Astrocyte of the hippocampus (primary cell): ENCODE data around the gene RELCH.

Experiments used
- DNase-seq: peaks from one replicate; pipeline ENCODE4 v3.0.0; 2011; ENCODE audit warnings: low read depth, low spot score

The RELCH gene

DNA sequence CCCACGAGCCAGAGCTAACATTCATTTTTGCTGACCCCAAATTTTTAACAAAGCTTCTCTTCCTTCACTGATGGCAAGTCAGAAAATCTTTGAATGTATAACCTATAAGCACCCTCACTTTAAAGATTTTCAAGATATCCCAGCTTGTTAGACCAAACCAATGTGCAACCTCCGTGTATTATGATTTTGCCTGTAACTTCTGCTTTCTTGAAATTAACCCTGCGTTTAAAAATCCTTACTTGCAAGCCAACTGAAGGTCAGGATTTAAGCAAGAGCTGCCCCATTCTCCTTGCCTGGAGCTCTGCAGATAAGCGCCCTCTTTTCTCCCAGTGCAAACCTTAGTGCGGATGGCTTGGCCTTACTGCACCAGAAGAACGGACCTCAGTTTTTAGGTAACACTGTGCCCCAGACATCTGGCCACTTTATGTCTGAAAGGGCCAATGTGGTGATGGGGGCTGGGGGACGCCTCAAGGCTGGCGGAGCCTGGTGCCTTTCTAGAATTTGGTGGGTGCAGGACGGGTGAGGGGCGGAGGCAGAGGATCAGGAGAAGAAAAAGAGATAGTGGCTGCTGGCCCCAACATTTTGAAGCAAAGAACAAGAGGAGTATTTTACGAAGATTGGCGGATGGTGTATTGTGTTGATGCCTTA, 137.2 kb downstream of the RELCH start:
- no peak for DNase-seq

DNA sequence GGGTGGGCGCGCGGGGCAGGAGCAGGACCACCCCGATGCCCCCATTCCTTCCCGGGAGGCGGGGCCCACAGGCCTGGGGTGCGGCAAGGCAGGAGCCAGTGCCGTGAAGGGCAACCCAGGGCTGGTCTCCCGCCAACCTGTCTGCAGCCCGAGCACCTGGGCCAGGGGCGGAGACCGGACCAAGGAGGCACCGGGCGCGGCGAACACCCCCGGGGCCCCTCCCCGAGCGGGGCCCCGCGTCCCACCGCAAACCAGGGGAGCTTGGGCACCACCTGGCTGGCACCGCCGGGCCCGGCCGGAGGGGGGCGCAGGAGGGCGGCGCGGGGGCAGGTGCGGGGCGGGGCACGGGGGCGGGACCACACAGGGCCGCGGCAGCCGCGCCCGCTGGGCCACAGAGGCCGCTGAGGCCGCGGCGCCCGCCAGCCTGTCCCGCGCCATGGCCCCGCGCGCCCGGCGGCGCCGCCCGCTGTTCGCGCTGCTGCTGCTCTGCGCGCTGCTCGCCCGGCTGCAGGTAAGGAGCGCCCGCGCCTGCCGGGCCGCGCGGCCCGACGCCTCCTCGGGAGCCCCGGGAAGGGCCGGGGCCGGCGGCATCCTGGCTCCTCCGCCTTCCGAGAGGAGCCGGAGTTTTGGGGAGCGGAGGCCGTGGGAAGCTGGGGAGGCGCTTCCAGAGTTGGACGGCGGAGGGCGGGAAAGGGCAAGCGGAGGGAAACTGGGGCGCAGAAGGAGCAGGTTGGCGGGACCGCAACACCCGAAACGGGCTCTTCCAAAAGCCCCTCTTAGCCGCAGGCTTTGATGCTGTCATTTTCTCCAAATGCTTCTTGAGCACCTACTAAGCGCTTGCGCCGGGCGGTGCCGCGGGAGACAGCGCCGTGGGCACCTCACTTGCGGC, 138.1 kb downstream of the RELCH start, which contains the start of gene TNFRSF11A:
TSS of gene TNFRSF11A (plus strand) at position 394 of the 889 bp plus-strand sequence. CDS start at position 437, 43 bp downstream.
- peak; percentile 56 for DNase-seq

DNA sequence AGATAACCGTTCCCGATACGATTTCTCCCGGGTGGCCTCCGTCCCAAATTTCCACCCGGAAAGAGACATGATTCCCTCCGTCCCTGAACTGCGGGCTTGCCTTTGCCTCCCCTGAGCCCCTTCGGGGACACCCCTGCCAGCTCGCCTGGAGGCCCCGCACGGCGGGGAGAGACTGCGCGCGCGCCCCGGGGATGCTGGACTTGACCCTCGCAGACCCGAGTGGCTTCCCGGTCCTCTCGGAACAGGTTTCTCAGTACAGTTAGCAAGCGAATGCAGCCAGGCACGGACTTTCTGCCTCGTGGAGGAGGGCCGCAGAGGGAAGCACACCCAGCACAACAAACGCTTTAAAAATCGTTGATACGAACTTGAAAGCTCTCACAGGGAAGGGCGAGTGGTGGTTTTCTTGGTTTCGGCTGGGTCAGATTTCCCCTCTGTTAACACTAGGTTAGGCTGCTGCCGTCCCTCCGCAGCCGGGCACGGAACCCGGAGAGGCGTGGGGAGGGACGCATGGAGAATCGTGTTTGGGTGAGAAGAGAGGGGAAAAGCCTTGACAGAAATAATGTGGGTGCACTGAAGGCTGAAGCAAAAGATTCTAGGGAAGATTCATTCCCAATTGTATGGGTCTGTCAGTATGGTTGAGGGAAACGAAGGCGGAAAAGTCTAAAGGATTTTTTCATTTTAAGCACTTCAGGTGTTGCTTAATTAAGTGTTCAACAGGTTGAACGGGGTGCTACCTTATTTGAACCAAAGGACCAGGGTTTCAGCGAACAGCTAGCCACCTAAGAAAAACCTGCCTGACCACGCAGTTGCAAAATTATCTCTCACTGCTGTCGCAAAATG, 139.0 kb downstream of the RELCH start:
- peak; percentile 52 for DNase-seq

DNA sequence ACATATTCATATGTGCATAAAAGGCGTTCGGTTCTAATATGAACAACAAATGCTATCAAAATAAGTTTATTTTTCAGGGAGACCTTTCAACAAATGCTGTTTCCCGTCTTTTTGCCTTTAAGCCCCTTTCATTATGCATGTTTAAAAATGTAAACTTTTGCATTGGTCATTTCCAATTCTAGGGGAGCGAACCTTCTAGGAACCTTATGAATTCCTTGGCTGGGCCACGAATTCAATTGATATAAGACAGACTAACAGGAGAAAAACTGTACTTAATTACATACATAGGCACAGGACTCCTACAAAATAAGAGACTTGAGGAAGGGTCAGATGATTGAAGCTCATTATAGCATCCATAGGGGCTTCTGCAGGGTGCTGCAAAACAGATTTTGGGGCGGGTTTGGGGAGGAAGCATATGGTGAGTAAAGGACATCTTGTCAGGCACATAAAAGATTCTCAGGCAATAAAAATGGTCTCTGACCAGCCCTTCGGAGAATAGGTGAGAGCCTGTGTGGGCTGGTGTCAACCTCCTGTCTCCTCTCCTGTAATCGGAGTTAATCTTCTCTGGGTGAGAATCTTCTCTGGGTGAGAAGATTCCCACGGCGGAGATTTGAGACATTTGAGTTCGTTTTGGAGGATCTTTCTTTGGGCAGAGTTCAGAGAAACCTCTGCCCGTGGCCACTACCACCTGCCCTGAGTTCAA, 139.7 kb downstream of the RELCH start:
- DNase-seq: no peak

DNA sequence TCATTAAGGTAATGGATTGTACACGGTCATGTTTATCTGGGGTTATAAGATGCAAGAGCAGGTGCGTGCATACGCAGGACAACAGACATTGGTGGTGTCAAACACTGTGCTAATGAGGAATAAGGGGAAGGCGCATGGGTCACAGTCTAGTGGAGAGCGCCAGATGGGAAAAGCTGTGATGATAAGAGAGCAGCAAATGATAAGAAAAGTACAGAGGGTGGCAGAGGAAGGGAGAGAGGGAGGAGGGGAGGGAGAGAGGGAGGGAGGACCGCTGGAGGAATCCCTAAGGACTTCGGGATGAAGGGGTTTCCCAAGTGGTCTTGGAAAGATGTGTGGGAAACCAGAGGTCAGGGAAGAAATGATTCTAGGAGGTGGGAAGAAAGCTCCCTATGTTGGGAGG, 140.9 kb downstream of the RELCH start:
- no peak for DNase-seq

DNA sequence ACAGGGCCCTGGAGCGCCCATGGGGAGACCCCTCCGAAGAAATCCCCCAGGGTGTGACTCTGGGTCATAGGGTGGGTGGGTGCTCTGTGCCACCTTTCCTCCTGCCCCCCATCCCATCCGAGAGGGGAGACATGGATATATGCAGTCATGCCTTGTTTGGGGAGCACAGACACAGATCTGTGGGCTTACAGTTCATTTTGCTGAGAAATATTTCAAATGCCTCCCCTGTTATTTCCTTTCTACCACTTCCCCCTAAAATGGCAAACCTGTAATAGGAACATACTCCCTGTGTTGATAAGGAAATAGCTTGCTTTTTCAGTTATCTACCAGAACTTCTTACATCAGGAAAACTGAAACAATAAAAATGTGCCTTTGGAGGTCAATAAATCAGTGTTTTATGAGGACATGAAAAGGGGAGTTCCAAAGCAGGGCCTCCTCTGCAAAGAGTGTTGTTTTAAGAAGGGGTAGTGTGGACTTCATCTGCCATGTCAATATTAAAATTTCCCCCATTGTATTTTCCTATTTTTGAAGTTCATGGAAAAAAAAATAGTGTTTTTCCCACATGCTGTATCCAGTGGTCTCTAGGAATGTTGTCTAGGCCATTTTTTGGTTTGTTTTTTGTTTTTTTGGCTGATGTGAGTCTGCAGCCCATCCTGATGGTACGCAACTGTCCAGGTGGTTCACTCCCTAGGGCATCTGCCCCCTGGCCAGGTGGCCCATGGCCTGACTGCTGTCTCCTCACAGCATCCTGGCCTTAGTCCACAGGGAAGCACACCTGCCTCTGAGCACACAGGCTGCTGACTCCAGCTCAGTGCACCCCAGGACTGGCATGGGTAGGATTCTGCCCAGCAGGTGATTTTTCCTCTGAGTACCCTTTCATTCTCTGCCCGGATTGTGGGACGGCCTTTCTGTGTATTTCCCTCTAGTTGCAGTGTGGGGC, 141.8 kb downstream of the RELCH start:
- no peak for DNase-seq

DNA sequence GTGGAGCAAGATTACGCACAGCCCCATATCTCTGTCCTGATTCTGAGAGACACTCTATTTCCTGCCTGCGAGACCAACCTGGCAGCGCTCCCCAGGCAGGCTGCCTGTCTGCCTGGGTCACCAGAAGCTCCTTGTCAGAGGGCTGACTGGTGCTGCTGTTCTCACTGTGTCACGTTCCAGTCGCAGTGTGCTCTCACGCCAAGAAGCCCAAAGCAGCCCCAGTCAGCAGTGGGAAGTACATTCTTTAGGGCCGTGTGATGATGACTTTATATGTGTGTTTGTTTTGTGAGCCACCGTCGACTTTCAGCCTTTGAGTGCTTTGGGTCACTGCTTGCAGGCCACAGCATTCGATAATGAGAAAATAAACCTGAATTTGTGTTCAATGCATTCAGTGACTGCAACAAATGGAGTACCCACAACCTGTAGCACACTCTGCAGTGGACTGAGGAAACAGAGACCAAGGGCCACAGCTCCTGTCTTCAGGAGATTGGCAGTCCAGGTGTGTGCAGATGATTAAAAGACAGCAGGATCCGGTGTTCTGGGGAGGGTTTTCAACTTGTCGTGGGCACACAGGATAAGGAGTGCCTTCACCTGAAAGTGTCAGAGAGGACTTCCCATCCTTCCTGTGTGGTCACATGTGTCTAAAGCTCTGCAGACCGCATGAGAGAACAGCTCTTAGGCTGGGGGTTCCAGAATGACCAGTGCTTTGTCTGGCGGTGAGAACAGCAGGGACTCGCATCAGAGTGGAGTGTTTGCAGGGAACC, 142.8 kb downstream of the RELCH start:
- DNase-seq: peak; percentile 77

DNA sequence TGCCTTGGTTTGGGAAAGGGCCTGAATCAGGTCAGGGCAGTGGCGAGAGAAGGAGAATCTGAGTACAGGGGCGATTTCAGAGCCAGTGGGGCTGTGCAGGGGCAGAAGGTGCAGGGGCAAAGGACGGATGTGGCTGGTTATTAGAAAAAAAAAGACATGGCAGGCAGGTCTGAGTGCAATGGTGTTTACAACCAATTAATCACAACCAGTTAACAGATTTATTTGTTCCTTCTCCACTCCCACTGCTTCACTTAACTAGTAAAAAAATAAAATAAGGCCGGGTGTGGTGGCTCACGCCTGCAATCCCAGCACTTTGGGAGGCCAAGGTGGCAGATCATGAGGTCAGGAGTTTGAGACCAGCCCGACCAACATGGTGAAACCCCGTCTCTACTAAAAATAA, 143.6 kb downstream of the RELCH start:
- no peak for DNase-seq

DNA sequence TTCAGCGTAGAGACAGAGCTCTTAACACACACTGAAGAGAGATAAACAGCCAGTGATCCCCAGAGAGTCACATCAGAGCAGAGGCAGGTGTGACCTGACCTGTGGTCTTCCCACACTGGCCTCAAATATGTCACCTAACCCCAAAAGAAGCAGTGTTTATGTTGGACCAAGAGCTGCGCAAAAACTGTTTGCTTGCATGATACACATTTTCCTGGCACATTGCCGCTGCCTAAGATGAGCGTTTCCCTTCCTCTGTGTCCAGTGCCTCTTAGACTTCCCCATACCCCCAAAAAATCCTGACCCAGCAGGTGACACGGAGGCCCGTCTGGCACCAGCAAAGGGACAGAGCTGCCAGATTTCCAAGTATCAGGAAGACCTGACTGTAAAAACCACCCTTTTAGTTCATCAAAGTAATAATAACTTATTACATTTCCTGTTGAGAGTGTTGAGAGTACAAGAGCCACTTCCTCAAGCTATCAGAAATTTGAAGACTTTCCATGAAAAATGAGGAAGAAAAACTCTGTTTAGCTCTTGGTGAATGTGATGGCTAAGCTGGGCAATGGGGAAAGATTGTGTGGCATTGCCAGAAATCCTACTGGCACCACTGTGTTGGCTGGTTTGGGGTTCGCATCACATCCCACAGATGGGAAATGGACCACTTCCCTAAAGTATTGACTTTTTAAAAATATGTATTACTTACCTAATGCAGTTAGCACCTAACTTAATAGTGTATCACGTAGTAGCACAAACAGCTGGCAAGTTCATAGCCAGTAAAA, 144.7 kb downstream of the RELCH start:
- DNase-seq: no peak

DNA sequence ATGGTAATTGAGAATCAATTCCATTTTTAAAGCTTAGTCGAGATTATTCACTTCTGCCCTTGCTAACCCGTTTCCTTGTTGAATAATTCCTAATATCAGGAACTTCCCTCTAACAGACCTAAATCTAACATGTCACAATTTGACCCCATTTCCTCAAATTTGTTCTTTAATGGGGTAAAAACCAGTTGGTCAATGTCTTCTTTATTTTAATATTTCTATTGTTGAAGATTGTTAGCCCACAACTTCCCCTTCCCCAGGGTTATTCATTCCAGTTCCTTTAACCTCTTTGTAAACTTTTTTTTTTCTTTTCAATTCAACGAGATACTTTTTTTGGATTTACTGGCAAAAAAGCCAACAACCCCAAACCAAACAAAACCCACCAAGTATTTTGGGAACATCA, 145.4 kb downstream of the RELCH start:
- DNase-seq: no peak

DNA sequence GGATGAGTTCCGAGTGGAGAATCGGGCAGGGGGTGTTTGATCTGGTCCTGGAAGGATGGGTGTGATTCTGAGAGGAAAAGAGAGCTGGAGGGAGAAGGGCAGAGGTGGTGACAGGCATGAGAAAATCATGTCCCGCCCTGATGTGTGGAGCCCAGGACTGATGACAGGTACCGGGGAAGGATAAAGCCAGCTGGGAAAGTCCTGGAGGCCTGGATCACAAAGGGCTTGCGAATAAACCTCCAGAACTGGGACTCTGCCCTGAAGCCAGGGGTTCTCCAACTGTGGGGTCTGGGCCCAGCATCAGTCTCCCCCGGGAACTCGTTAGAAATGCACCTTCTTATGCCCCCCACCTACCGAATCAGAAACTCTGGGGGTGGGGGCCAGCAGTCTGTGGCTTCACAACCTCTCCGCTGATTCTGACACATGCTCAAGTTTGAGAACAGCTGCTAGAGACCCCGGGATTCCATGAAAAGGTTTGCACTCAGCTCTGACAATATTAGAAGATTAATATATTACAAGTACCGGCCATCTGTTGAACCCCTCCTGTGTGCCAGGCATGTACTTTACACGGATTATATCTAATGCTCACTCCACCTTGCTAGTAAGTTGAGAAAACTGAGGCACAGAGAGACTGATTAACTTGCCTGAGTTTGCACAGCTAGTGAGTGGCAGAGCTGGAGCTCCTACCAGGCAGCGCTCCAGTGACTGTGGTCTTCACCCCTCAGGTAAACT, 146.1 kb downstream of the RELCH start:
- no peak for DNase-seq

DNA sequence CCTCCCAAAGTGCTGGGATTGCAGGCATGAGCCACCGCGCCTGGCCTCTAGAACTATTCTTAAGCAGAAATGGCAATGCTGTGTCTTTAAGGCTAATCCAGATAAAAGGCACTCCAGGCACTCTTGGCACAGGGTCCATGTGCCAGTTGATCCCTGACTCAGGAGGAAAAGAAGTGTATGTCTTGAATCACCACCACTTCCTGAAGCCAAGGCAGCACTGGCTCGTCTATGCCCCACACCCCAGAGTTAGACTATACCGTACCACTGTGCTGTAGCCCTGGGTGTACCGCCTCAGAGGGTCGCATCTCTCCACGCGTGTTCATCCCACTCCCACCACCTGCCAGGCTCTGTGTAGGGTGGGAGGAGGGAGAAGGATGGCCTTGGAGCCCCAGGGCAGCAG, 147.1 kb downstream of the RELCH start:
- peak; percentile 39 for DNase-seq

DNA sequence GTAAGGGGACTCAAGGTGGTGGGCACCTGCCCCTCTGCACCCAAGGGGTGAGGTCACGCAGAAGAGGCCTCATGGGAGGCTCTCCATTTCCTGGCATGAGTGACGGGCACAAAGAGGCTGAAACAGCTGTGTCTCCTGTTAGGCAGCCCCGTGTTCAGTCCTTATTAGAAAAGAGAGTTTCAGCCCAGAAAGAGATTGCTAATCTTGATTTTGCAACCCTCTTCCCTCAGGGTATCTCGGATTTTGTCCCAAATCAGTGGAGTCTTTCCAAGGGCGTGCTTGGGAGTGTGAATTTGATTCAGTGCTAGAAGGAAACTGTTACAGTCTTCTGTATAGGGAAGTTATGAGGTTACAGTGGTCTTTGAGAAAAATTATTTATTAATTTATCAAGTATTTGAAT, 148.4 kb downstream of the RELCH start:
- DNase-seq: no peak

DNA sequence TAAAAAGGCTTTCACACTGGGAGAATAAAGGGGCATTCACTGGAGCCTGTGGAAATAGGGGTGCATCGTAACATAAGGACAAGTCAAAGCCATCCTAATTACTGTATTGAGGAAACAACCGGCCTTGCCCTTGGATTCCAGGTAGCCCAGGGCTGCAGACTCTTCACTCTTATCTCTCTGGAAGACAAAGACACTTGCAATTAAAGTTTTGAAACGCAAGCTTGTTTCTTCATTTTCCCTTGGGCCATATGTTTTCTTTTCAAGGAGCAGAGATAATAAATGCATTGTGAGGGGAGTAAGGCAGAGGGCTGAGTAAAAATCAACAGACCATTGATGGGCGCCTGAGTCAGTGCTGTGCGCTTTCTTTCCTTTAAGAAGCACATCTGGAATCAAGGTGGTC, 149.6 kb downstream of the RELCH start:
- no peak for DNase-seq

DNA sequence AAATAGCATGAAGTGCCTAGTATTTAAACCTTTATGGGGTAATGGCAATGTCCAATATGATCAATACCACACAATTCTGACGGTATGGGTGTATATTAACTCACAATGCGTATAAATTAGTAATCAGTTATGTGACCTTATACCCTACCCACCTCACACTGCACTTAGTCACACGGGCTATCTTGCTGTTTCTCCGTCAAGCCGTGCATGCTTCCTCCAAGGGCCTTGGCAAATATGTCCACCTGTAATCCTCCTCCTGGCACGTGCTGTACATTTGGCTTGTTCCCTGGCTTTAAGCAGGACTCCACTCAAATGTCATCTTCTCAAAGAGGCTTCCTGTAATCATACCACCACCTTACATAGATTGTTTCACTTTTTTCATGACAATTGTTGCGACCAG, 150.3 kb downstream of the RELCH start:
- no peak for DNase-seq

DNA sequence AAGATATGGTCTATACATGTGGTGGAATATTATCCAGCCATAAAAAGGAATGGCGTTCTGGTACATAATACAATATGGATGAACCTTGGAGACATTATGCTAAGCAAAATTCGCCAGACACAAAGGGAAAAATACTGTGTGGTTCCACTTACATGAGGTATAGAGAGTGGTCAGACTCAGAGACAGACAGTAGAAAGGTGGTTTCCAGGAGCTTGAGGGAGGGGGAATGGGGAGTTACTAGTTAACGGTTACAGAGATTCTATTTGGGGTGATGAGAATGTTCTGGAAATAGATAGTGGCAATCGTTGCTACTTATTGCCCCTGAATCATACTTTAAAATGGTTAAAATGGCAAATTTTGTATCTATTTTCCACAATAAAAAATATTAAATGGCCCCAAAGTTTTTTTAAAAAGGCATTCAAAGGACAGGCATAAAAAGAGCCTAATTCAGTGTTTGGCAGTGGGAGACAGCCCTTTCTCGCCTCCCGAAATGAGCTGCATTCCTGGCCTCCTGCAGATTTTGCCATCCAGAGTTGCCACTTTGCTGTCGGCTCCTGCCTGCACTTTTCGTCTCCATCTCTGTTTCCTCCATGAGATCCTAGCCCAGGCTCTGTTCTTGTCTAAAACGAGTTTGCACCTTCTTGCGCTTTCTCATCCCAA, 151.5 kb downstream of the RELCH start:
- DNase-seq: no peak

DNA sequence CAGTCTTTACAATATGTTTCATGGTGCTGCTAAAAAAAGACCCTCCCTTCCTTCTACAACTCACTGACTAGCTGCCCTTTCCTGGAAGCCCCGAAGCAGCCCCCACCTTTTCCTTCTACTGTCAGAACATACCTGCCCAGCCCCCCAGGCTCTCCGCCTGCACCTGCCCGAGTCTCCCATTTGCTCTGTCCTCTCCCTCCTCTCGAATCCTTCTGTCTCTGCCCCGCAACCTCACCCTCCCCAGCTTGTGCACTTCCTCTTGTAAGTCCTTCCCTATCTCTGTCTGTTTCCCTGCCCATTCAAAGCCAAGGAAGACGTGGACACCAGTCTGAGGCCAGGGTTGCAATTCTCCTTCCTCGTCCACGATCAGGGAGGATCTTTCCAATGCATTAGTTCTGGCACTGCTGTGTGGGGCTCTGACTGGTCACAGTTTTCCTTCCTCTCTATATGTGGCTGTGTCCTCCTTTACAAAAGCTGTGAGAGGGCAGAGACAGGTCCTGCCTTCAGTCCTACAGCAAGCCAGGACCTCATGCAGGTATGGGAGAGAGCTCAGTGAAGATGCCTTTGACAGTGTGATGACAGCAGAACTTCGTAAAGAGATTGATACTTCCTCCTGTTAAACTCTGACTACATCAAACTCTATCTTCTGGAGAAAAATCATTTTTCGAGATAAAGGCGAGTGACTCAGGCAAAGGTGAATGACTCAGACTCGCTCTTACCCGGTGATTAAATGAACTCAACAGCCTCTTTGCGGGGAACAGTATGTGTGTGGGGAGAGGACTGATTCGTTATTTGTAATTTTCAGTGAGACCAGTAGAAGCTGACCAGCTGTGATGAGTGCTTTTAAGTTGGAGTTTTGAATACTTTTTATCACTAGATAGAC, 152.3 kb downstream of the RELCH start:
- DNase-seq: peak; percentile 70
